GM12891 (cell line): ENCODE results near the gene TPSB2.

Experiments used
- PAX5 ChIP-seq: IDR thresholded peaks from 2 replicates; pipeline ENCODE4 v1.6.1; 2011; ENCODE audit warnings: low read length, moderate library complexity, mild to moderate bottlenecking; ENCODE audit not compliant: insufficient read depth, severe bottlenecking
- POLR2A ChIP-seq: IDR thresholded peaks from 2 replicates; pipeline ENCODE4 v1.6.1; 2011; ENCODE audit warnings: low read depth, low read length, control low read depth
- POLR2AphosphoS5 ChIP-seq: IDR thresholded peaks from 2 replicates; pipeline ENCODE4 v1.6.1; 2011; ENCODE audit warnings: low read depth, low read length, control low read depth
- SPI1 ChIP-seq: IDR thresholded peaks from 2 replicates; pipeline ENCODE4 v1.6.1; 2011; ENCODE audit warnings: low read depth, low read length, control low read depth
- TAF1 ChIP-seq: IDR thresholded peaks from 2 replicates; pipeline ENCODE4 v1.6.1; 2011; ENCODE audit warnings: low read depth, low read length, control low read depth

- TF ChIP-seq TAF1 (no peak), POLR2AphosphoS5 (no peak), POLR2A (no peak), SPI1 (no peak), PAX5 (no peak)
Observed at GRCh38 chr16:1265826-1266225, 35.8 kb upstream of the TPSB2 start.
